ENCODE data around the gene GRM8.

Gene GRM8

GRCh38 chr7:126411032-126411820, 841.5 kb downstream of the GRM8 start:
- Histone ChIP-seq H3K27ac (ENCODE audit: low read length, poor library complexity, severe bottlenecking) (no peak overlapping the region), H2BK12ac (ENCODE audit: low read length in 2 of 2) (no peak overlapping the region), H4K8ac (ENCODE audit: low read length) (no peak overlapping the region), H3K9ac (ENCODE audit: low read length) (no peak overlapping the region), H3K4ac (ENCODE audit: low read depth in 1 of 2, low read length in 2 of 2) (no peak overlapping the region), H3K9me3 (ENCODE audit: control insufficient read depth, low read length) (peaks cover 4% of the 10 kb centered on the region), H3K14ac (ENCODE audit: low read length in 2 of 2) (no peak overlapping the region), H2BK15ac (ENCODE audit: low read depth, poor library complexity, severe bottlenecking) (no peak overlapping the region), H2BK120ac (ENCODE audit: low read depth, low read length) (no peak overlapping the region), H3K79me1 (replicated peaks; ENCODE audit: low read length, poor library complexity, severe bottlenecking) (no peaks in the 10 kb centered on the region), H3K23ac (ENCODE audit: low read length in 2 of 2) (no peak overlapping the region), H2BK5ac (ENCODE audit: low read depth, low read length, poor library complexity, severe bottlenecking) (no peak overlapping the region), H3K4me3 (ENCODE audit: insufficient read depth in 1 of 2, low read depth in 1 of 2, low read length in 2 of 2) (no peak overlapping the region), H3K18ac (ENCODE audit: low read depth in 1 of 2, low read length in 2 of 2) (no peak overlapping the region), H4K91ac (ENCODE audit: low read length) (no peak overlapping the region), H2AFZ (ENCODE audit: low read depth, low read length) (no peak overlapping the region), H3K36me3 (ENCODE audit: control insufficient read depth in 1 of 2, insufficient read depth in 2 of 2, low read depth in 1 of 2, low read length in 2 of 2) (no peaks in the 10 kb centered on the region), H3K27me3 (ENCODE audit: control insufficient read depth in 1 of 2, insufficient read depth in 1 of 2, low read length in 2 of 2) (no peaks in the 10 kb centered on the region), H3K4me2 (ENCODE audit: low read length, poor library complexity, severe bottlenecking) (no peak overlapping the region), H2AK5ac (ENCODE audit: low read length, severe bottlenecking) (no peak overlapping the region), H3K4me1 (ENCODE audit: control insufficient read depth, insufficient read depth, low read depth, low read length) (no peaks in the 10 kb centered on the region)
- WGBS: no CpG with 5 or more reads among the region's 3 CpGs
- no peak for DNase-seq

DNA sequence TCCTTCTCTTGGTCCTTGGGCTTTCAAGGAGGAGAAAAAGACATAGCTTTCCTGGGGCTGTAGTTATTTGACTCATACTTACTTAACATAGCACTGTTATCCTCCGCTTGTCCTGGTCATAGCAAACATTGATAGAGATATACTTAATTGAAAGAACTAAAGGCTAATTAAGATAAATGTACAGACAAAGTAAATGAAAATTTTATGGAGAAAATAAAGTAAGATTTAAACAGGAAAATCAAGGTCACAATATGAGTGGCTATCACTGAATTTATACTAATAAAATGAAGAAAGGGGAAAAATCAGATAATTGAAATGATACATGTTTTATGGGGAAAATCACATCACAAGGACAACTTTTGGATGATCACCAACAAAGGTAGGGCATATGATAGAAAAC, 849.7 kb downstream of the GRM8 start:
- no peaks in the 10 kb centered on the region for H3K4me1 ChIP-seq (ENCODE audit: control insufficient read depth, insufficient read depth, low read depth, low read length)
- no peak for DNase-seq
- H3K14ac ChIP-seq (ENCODE audit: low read length in 2 of 2): no peak overlapping the region
- H2BK15ac ChIP-seq (ENCODE audit: low read depth, poor library complexity, severe bottlenecking): no peak overlapping the region
- H3K9ac ChIP-seq (ENCODE audit: low read length): no peak overlapping the region
- no peak overlapping the region for H3K18ac ChIP-seq (ENCODE audit: low read depth in 1 of 2, low read length in 2 of 2)
- no peak overlapping the region for H3K4me3 ChIP-seq (ENCODE audit: insufficient read depth in 1 of 2, low read depth in 1 of 2, low read length in 2 of 2)
- H3K79me1 ChIP-seq (replicated peaks; ENCODE audit: low read length, poor library complexity, severe bottlenecking): no peaks in the 10 kb centered on the region
- no peak overlapping the region for H2BK5ac ChIP-seq (ENCODE audit: low read depth, low read length, poor library complexity, severe bottlenecking)
- H3K9me3 ChIP-seq (ENCODE audit: control insufficient read depth, low read length): peaks cover 2% of the 10 kb centered on the region
- no peak overlapping the region for H3K23ac ChIP-seq (ENCODE audit: low read length in 2 of 2)
- H4K8ac ChIP-seq (ENCODE audit: low read length): no peak overlapping the region
- H3K27me3 ChIP-seq (ENCODE audit: control insufficient read depth in 1 of 2, insufficient read depth in 1 of 2, low read length in 2 of 2): no peaks in the 10 kb centered on the region
- no peak overlapping the region for H2AFZ ChIP-seq (ENCODE audit: low read depth, low read length)
- H2AK5ac ChIP-seq (ENCODE audit: low read length, severe bottlenecking): no peak overlapping the region
- no CpG with 5 or more reads among the region's 1 CpG for WGBS
- no peak overlapping the region for H3K27ac ChIP-seq (ENCODE audit: low read length, poor library complexity, severe bottlenecking)
- no peak overlapping the region for H3K4ac ChIP-seq (ENCODE audit: low read depth in 1 of 2, low read length in 2 of 2)
- no peak overlapping the region for H3K4me2 ChIP-seq (ENCODE audit: low read length, poor library complexity, severe bottlenecking)
- H4K91ac ChIP-seq (ENCODE audit: low read length): no peak overlapping the region
- no peak overlapping the region for H2BK12ac ChIP-seq (ENCODE audit: low read length in 2 of 2)
- no peak overlapping the region for H2BK120ac ChIP-seq (ENCODE audit: low read depth, low read length)
- no peaks in the 10 kb centered on the region for H3K36me3 ChIP-seq (ENCODE audit: control insufficient read depth in 1 of 2, insufficient read depth in 2 of 2, low read depth in 1 of 2, low read length in 2 of 2)

DNA sequence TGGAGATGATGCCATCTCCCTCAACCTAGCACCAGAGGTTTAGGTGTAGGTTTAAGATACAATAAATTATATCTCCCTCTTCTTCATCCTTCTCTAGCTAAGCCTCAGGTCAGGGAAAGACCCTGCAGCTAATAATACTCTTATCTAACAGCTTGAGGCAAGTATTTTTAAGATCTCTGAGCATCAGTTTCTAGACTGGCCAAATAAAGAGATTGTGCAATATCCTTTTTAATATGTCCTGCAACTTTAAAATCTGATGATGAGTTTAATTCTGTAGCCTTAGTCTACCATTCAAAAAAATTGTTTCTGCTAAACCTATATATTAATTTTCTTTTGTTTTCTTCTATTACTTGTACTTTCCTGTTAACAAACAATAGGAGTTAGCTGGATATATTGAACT, 850.8 kb downstream of the GRM8 start:
- H2AFZ ChIP-seq (ENCODE audit: low read depth, low read length): no peak overlapping the region
- H3K4me2 ChIP-seq (ENCODE audit: low read length, poor library complexity, severe bottlenecking): no peak overlapping the region
- H2BK15ac ChIP-seq (ENCODE audit: low read depth, poor library complexity, severe bottlenecking): no peak overlapping the region
- H3K27ac ChIP-seq (ENCODE audit: low read length, poor library complexity, severe bottlenecking): no peak overlapping the region
- no peak overlapping the region for H3K9ac ChIP-seq (ENCODE audit: low read length)
- peaks cover 2% of the 10 kb centered on the region for H3K9me3 ChIP-seq (ENCODE audit: control insufficient read depth, low read length)
- H3K27me3 ChIP-seq (ENCODE audit: control insufficient read depth in 1 of 2, insufficient read depth in 1 of 2, low read length in 2 of 2): no peaks in the 10 kb centered on the region
- H3K4me1 ChIP-seq (ENCODE audit: control insufficient read depth, insufficient read depth, low read depth, low read length): no peaks in the 10 kb centered on the region
- no peak overlapping the region for H3K4me3 ChIP-seq (ENCODE audit: insufficient read depth in 1 of 2, low read depth in 1 of 2, low read length in 2 of 2)
- H2AK5ac ChIP-seq (ENCODE audit: low read length, severe bottlenecking): no peak overlapping the region
- no peak overlapping the region for H4K91ac ChIP-seq (ENCODE audit: low read length)
- H4K8ac ChIP-seq (ENCODE audit: low read length): no peak overlapping the region
- no peak overlapping the region for H2BK5ac ChIP-seq (ENCODE audit: low read depth, low read length, poor library complexity, severe bottlenecking)
- no peak overlapping the region for H3K14ac ChIP-seq (ENCODE audit: low read length in 2 of 2)
- no peak overlapping the region for H3K23ac ChIP-seq (ENCODE audit: low read length in 2 of 2)
- no peak overlapping the region for H2BK120ac ChIP-seq (ENCODE audit: low read depth, low read length)
- H3K36me3 ChIP-seq (ENCODE audit: control insufficient read depth in 1 of 2, insufficient read depth in 2 of 2, low read depth in 1 of 2, low read length in 2 of 2): no peaks in the 10 kb centered on the region
- no peaks in the 10 kb centered on the region for H3K79me1 ChIP-seq (replicated peaks; ENCODE audit: low read length, poor library complexity, severe bottlenecking)
- no peak overlapping the region for H3K4ac ChIP-seq (ENCODE audit: low read depth in 1 of 2, low read length in 2 of 2)
- H3K18ac ChIP-seq (ENCODE audit: low read depth in 1 of 2, low read length in 2 of 2): no peak overlapping the region
- no peak overlapping the region for H2BK12ac ChIP-seq (ENCODE audit: low read length in 2 of 2)
- DNase-seq: no peak

DNA sequence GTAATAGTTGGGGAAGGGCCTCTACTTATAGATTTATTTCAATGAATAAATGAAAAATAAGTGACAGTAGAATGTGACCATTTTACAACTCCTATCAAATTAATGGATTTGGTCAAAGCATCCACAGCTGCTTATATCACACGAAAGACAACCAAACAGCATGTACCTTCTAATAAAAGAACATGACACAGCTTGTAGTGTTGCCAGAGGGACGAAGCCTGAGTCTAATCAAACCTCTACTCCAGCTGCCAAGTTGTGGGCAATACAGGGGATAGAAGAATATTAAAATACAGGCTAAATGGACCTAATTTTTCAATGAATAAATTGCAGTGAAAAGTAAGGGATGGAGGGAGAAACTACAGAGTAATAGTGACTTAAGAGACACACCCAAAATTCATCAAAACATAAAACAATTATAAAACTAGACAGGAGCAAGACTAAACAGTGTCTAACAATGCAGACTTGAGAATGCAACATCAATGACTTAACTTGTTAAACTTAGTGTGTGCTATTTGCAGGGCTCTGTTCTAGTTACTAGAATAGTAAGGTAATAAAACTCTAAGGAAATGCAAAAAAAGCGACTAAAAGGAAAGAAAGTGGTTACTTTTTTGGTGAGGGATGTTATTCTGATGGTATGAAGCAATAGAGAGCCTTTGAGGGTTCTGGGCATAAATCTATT, 853.8 kb downstream of the GRM8 start:
- Histone ChIP-seq H3K14ac (ENCODE audit: low read length in 2 of 2) (no peak overlapping the region), H2BK5ac (ENCODE audit: low read depth, low read length, poor library complexity, severe bottlenecking) (no peak overlapping the region), H2AK5ac (ENCODE audit: low read length, severe bottlenecking) (no peak overlapping the region), H3K18ac (ENCODE audit: low read depth in 1 of 2, low read length in 2 of 2) (no peak overlapping the region), H3K27me3 (ENCODE audit: control insufficient read depth in 1 of 2, insufficient read depth in 1 of 2, low read length in 2 of 2) (no peaks in the 10 kb centered on the region), H3K4me3 (ENCODE audit: insufficient read depth in 1 of 2, low read depth in 1 of 2, low read length in 2 of 2) (no peak overlapping the region), H3K23ac (ENCODE audit: low read length in 2 of 2) (no peak overlapping the region), H3K9ac (ENCODE audit: low read length) (no peak overlapping the region), H4K8ac (ENCODE audit: low read length) (no peak overlapping the region), H3K4ac (ENCODE audit: low read depth in 1 of 2, low read length in 2 of 2) (no peak overlapping the region), H3K9me3 (ENCODE audit: control insufficient read depth, low read length) (peaks cover 2% of the 10 kb centered on the region), H3K4me1 (ENCODE audit: control insufficient read depth, insufficient read depth, low read depth, low read length) (no peaks in the 10 kb centered on the region), H2AFZ (ENCODE audit: low read depth, low read length) (no peak overlapping the region), H2BK120ac (ENCODE audit: low read depth, low read length) (no peak overlapping the region), H3K36me3 (ENCODE audit: control insufficient read depth in 1 of 2, insufficient read depth in 2 of 2, low read depth in 1 of 2, low read length in 2 of 2) (no peaks in the 10 kb centered on the region), H3K27ac (ENCODE audit: low read length, poor library complexity, severe bottlenecking) (no peak overlapping the region), H3K4me2 (ENCODE audit: low read length, poor library complexity, severe bottlenecking) (no peak overlapping the region), H2BK15ac (ENCODE audit: low read depth, poor library complexity, severe bottlenecking) (no peak overlapping the region), H4K91ac (ENCODE audit: low read length) (no peak overlapping the region), H2BK12ac (ENCODE audit: low read length in 2 of 2) (no peak overlapping the region), H3K79me1 (replicated peaks; ENCODE audit: low read length, poor library complexity, severe bottlenecking) (no peaks in the 10 kb centered on the region)
- 46% methylated on average over 2 of the region's 3 CpGs for WGBS
- no peak for DNase-seq

All from mesenchymal stem cell (in vitro differentiated cells and primary cell).